NCI-H1417 treated with DMSO at 0.1 percent for 48 hours (cell line): Measurements from ENCODE around the gene TEX35.

Source experiments
- DNase-seq: peaks from one replicate; lab custom pipeline; 2025; lab: John Stamatoyannopoulos, UW

TEX35 gene

DNA sequence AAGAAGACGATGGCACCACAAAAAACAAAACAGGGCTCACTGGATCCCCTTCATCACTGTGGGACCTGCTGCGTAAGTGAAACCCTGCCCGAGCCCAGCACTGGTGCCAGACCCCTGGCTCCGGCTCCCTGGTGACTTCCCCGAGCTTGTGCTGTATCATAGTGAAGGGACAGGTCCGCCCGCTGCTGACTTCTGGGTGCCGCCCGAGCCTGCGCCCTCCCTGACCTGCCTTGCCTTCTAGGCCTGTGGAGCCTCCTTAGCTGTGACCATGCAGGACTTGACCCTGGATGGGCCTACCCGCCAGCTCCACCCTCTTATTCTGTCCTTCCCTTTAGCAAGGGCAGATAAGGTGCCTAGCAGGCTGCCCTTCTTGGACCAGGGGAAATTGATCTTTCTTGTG lies 7.9 kb downstream of the TEX35 start:
- DNase-seq: no peak

DNA sequence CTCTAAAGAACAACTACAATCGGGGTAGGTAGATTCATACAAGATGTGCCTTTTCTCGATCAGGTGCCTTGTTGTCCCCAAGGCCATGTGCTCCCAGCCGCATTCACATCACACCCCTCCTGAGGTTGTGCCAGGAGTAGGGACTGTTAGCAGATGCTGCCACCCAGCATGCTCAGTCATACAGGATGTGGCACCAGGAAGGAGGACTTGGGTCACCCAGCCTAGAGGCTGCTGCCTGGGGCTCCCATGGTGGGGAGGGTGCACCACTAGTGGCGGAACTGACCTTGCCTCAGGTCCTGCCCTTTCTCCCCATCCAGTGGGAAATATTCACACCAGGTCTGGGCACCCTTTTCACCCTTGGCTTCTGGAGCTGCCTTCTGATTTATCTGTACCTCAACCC lies 8.3 kb downstream of the TEX35 start:
- no peak for DNase-seq

DNA sequence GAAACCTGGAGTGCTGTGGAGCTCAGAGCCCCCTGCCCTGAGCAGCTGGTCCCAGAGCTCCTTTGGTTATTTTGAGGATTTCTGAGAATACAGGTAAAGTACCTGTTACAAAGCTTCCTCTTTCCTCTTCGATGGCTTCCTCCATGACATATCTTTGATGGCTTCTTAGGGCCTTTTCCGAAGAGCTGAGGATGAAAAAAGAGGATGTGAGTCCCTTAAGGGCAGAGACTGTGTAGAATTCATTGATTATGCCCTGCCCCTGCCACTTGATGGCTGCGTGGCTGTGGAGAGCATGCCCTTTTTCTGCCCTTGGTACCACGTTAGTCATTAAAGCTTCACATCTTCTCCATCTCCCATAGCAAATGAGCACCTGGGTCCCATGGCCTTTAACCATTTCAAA lies 14.2 kb downstream of the TEX35 start:
- no peak for DNase-seq

DNA sequence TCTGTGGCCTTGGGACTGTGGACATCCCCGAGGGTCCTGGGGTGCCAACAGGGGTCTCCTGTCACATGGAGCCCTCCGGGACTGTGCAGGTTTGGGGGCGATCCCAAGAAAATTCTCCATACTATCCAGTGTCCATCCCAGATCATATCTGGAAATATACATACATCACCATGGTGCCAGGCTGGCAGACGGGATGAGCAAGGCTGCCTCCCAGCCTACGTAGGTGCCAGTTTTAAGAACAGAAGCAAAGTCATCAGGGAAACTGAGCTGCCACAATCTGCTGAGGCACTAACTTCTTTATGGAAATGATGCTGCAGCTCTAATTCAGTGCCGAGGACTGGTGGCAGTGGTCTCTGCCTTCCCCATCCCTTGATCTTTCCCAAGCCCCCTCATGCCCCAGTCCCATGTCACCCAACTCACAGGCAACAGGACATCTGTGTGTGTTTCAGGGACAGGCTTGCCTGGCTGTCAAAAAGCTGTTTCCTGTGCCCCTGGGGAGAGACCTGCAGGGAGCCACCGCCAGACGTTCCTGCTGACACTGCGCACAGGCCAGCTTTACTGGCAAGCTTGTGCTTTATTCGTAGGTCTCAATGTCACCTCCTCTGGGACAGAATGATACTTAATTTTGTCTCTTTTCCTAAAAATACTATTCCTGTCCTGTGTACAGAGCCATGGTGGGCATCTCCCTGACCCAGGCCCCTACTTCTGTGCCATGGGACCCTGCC lies 15.5 kb downstream of the TEX35 start:
- DNase-seq: no peak

DNA sequence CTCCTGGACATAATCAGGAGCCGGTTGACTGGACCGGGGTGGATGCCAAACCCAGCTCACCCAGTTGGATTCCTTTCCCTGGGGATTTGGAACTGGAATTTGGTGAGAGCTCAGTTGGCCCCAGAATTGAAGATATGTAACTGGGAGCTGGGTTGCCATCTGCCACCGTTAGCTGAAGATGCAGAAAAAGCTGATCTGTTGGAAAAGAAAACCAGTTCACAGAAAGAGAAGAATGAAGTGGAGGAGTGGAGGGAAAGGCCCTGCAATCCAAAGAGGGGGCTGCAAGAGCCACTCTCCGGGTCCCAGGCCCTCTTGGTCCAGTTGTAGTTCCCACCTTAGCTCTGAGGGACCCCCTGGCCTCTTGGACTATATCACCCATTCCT lies 16.0 kb downstream of the TEX35 start:
- no peak for DNase-seq

DNA sequence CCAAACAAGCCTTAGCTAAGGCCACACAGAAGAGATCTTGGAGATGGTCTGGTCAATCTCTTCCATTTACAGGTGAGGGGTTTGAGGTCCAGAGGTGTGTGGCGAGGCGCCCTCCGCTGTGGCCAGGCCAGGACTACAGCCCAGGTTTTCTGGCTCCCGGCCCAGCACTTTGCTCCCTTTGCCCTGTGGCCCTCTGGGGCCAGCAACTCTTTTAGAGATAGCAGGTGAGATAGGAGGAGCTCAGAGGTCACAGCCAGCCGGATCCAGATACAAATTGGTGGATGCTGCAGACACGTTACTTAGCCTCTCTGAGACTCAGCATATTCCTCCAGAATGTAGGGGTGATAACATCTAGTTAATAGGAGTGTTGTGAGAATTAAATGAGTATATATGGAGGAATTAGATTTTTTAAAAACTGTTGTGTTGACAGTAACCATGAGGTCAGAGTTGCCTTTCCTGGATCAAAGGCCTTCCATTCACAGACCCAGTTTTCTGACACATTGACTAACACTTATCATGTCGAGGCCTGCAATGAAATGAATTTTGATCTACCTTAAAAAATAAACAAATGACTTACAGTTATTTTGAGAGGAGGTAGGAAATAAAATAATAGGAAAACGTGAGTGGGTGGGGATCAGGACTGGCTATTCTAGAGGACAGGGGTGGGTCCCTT lies 16.6 kb downstream of the TEX35 start:
- no peak for DNase-seq

DNA sequence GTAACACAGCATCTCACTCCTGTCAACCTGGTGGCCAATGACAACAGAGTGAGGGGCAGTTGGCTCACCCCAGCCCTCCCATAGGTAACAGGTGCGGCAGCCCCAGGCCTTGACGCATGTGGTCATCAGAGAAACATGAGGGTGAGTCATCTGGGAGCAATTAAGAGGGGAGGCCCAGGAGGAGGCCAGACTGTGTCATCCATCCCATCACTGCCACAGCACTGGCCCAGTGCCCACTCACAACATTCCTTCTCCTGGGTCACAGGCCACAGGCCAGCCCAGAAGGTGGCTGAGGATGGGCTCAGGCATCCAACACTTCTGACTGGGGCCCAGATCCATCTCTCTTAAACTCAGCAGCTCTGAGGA lies 17.1 kb downstream of the TEX35 start:
- no peak for DNase-seq

DNA sequence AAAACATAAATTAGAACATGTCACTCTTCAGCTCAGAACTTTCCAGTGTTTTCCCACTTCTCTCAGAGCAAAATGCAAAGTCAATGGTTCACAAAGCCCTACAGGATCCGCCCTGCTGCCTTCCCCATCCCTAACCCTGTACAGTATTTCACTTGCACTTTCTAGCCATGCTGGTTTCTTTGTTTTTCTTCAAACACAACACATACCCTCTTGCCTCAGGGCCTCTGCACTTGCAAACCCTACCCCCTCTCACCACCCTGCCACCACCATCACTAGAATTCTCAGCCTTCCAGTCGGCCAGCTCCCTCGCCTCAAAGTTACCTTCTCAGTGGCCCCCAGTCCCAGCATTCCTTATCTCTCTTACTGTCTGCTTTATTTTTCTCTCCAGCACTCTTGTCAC lies 17.6 kb downstream of the TEX35 start:
- DNase-seq: no peak

DNA sequence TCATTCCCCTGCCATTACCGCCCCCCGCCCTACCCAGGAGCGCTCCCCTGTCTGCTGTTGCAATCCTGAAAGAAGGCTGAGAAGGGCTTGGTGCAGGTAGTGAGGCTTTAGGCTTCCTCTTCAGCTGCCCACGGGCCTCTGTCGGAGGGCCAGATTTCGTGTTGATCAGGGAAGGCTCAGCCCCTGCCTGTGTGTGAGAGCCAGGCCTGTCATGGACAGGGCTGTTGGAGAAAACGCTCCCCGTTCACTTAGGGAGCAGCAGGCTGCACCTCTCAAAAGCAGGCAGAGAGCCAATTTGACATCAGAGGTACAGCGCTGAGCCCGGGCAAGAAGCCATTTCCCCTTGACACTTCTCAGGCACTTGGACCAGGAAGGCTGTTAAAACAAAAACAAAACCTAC lies 19.0 kb downstream of the TEX35 start:
- no peak for DNase-seq

DNA sequence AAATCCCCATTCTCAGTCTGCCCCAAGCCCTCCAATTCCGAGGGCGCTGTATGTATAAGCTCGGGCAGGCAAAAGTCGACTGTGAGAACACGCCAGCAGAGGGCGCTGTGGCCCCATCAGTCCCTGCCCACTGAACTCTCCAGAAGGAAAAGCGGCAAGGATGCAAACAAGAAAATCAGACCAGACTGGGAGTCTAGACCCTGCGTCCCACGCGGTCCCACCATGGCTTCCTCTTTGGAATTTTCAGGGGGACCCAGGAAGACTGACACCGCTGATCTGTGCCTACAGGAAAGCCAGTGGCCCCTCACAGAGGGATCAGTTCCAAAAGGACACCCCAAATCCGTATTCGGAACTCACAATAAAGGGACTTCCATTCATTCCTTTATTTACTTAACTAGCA lies 19.5 kb downstream of the TEX35 start:
- peak; percentile 24 for DNase-seq

DNA sequence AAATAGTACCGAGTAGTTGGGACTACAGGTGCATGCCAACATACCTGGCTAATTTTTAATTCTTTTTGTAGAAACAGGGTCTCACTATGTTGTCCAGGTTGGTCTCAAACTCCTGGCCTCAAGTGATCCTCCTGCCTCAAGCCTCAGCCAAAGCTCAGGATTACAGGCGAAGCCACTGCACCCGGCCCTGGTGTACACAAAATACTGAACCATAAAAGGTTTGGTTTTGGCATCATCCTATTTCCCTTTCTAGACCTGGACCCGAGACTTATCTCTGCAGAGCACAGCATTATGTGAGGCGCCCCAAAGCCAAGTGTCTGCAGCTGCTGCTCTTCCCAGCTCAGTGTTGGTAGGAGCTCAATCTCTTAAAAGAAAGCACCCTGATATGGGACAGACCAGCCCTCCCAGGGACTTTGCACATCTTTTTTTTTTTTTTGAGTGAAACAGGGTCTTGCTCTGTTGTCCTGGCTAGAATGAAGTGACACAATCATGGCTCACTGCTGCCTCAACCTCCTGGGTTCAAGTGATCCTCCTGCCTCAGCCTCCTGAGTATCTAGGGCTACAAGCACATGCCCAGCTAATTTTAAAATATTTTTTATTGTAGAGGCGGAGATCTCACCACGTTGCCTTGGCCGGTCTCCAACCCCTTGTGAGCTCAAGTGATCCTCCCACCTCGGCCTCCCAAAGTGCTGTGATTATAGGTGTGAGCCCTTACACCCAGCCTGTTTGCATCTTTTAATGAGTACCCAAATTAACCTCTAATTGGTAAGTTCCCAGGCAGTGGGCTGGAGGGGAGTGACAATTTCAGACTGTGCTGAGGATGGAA lies 20.4 kb downstream of the TEX35 start:
- DNase-seq: no peak

DNA sequence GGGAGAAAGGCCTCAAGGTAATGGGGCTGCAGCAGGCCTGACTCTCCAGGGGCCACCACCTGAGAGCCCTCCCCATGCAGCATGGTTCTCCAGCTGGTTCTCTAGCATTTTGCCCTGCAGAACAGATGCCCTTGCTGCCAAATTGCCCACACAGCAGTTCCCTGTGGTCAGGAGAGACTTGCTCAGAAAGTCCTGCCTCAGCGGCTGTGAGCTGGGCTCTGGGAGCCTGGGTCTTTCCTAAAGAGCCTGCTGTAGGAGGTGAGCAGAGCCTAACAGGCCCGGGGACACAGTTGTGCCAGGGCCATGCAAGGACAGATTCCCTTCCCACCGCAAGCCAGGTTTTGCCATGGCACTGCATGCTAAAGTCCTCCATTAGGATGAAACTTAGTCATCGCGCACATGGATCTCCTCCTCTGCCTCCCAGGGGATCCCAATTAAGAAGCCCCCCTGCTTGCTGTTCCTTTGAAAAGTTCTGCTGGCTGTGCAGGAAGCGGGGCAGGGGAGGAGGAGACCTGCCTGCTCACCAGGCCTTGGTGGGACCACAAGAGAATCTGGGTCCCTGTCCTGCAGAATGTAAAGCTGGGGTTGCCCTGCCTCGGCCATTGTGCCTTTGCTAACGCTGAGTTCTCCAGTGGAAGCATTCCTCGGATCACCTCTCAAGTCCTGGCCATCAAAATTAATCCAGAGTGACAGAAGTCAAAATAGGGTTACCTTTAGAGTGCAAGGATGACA lies 21.4 kb downstream of the TEX35 start:
- no peak for DNase-seq

DNA sequence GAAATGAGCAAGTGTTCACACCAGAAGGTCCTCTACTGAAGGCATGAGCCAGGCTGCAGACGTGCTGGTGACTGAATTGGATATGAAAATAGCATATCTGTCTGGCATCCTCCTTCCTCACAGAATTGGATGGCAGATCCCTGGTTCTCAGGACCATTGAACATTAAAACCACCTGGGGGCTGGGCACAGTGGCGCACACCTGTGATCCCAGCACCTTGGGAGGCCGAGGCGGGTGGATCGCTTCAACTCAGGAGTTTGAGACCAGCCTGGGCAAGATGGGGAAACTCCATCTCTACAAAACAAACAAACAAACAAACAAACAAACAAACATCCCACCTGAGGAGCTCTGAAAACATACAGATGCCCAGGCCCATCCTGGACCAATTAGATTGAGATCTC lies 23.4 kb downstream of the TEX35 start:
- DNase-seq: no peak

DNA sequence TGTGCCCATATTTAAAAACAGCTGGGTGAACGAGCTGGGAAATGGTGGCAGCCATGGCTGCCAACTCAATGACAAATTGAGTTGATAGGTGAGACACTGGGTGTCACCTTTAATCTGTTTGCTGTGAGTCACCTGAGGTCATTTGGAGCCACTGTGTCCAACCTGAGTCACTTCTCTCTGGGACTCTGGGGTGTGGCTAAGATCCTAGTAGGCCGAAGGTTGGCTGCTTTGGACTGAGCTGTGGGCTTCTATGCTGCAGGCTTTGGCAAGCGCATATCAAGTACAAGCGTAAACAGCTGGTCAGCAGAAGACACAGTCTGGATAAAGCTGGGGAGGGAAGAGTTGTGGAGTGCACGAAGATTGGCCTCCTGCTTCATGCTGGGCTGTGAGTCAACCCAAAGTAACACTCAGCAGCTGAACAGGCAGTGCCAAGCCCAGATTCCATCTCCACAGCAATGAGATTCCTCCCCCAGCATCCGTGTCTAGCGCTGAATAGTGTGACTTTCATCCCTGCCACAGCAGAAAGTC lies 24.0 kb downstream of the TEX35 start:
- DNase-seq: no peak

DNA sequence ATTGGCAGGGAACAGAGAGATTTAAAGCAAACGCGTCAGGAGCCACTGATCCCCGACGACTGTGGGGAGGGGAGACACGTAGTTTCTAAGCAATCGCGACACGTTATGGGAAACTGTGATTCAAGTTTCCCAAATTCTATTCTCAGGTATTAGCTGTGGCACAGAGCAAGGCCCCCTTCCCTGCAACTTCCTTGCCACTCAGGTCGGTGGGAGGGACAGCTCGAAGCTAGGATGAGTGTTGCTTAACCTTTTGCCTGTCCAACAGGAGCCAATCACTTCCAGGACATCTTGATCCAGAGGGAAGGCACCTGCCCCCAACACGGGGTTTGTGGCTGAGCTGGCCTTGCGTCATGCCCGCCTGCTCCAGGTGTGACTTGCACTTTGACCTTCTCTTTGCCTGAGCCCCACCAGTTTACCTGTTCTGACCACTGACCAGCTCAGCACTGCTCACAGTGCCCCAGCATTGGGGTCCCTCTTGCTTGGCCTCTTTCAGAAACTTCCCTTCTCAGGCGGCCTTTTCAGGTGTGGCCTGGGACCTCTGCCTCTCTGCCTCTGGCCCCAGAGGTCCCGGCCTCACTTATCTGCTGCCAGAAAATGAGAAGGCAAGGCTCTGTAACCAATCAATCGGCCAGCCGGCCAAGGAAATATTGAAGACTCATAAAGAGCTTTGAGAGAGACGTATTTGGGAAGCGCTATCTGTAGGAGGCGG lies 24.6 kb downstream of the TEX35 start:
- DNase-seq: no peak

DNA sequence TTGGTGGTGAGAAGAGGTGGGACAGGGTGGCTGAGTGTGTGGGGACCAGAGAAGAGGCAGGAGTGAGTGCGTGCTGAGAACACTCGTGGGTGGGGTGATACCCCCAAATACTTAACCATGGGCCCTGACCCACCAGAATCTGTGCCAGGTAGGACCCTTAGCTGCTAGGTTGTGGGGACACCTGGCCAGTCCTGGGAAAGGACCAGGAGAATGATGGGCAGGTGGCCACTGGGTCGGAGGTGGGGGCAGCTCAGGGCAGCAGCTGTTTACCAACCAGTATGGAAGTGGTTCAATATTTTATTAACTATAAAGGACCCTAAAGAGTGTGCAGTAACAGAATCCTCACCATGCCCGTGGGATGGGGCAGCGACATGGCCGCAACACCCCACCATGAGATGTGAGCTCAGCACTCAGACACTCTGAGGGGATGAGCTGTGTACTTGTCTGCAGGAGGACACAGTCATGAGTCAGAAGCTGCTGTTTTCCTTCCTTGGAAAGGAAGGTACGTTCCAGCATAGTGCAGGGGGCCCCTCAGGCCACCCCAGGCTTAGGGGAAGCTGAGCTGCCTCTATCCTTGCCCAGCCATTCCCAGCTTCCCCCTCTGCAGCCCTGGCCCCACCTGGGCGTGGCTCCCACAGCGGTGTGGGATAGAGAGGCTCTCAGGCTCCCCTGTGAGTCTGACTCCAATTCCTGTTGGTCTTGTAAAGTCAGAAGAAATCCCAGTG lies 25.4 kb downstream of the TEX35 start:
- DNase-seq: no peak

DNA sequence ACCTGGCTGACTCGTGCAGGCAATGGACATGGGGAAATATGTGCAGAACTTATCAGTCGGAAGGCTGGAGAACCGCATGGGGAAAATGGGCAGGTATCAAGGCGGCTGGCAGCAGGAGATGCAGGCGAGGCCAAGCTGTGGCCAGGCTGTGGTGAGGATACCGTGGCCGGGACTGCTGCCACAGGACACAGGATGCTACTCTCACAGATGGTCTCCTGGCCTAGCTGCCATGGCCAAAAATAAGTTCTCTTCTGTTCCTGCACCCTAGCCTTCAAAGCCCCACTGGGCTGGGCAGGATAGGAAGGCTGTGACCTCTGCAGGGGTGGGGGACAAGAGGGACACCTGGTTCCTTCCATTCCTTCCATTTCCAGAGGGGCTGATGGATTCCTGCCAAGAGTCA lies 26.4 kb downstream of the TEX35 start:
- no peak for DNase-seq

DNA sequence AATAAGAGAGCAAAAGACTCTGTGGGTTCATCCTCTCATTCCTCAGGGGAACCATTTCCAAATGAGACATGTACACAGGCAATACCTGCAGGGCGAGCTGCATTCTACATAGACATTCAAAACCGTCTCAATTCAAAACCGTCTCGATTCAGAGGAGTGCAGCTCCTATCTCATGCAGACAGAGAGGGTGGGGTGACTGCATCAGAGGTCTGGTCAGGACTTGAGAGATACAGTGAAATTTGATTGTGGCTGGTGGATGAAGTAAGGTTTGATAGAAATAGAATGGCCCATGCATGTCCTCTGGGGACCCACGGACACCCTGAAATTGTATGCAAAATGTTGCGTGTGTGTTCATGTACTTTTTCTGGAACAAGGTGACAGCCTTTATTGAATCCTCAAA lies 27.3 kb downstream of the TEX35 start:
- DNase-seq: no peak

DNA sequence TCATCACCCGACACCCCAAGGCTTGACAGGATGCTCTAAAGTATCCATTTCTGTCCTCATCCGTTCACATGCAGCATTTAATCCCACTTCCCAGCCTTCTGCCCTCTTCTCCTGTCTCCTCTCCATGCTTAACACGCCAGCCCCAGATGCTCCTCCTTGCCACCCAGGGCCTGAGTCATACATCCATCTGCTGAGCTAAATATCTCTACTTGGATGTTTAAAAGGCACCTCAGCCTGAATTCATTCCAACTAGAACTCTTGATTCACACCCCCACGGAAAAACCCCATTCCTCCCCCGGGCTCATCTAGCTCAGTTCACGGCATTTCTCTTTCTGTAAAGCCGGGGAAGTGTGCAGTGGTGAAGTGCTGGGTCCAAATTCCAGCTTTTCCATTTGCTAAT lies 27.7 kb downstream of the TEX35 start:
- DNase-seq: no peak

DNA sequence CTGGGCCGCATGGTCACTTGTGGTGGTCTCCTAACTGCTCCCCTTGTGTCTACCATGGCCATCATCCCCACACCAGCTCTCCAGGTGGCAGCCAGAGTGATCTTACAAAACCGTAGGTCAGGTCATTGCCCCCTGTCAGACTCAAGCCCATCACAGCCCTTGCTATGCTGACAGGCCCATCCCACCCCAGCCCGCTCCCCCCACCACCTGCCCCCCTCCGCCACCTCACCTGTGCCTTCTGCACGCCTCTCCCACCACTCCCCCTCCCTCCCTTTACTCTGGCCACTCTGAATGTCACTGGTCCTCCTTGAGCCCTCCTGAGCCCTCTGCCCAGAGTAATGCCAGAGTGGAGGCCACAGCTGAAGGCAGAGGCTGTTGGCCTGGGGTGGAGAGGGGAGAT lies 28.5 kb downstream of the TEX35 start:
- no peak for DNase-seq
